ENCODE results near the gene CWC15. TPM values are rescaled to one million over a fixed set of nuclear protein-coding genes. Genes with fewer than 3 reads are reported as not detected.

CWC15 gene
- polyA plus RNA-seq, 1 of the 3 experiments (the other 2 are of a cell fraction) = 27.0 TPM

DNA sequence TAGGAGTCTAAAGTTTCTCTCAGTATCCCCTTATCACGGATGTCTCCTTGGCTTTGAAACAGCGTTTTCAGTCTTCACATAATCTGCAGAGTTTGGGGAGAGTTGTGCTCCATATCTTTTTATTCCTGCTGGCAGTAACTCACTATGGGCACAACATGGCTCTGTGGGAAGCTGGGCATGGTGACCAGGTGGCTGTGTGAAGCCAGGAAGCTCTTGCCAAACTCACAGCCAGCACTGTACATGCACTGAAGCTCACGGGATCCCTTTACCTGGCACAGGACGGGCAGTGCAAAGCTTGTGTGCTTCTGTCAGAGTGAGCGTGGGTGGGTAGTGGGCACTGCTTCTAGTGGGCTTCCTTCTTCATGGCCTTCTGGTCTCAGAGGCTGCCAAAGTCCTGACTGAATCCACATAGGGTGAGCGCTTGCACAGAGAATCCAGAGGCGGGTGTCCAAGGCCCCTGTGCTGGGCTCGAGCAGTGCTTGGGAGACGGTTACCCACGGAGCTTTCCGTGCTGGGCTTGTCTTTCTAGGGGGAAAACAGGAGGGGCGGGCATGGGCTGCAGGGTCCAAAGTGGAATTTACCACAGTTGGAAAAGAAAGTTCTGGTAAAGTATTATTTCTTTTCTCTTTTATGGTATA, 40.9 kb upstream of the CWC15 start:
- Histone ChIP-seq H3K27ac (ENCODE audit: low read depth in 2 of 2, low read length in 1 of 2) (no peak overlapping the region), H3K9ac (no peak overlapping the region), H3K9me2 (no peaks in the 10 kb centered on the region), H4K20me1 (ENCODE audit: insufficient read depth) (no peaks in the 10 kb centered on the region), H3K4me3 (ENCODE audit: low read depth in 2 of 2, low read length in 1 of 2) (no peak overlapping the region), H2AFZ (ENCODE audit: low read depth) (no peak overlapping the region), H3K4me2 (no peak overlapping the region), H3K27me3 (ENCODE audit: insufficient read depth) (no peaks in the 10 kb centered on the region; the same call in 1 of the 2 replicates), H3K4me1 (ENCODE audit: control insufficient read depth in 1 of 2, insufficient read depth in 2 of 2, low read depth in 1 of 2, low read length in 1 of 2) (no peaks in the 10 kb centered on the region), H3K79me2 (ENCODE audit: insufficient read depth) (no peaks in the 10 kb centered on the region), H3K36me3 (replicated peaks in 1 of 2; ENCODE audit: control insufficient read depth in 1 of 2, insufficient read depth in 2 of 2, low read length in 1 of 2) (no peaks in the 10 kb centered on the region), H3K9me3 (no peaks in the 10 kb centered on the region), H3F3A (replicated peaks; ENCODE audit: insufficient read depth) (no peaks in the 10 kb centered on the region)
- ChIA-PET POLR2A (no interaction called here), CTCF (no interaction called here)
- TF ChIP-seq TEAD4 (IDR thresholded peaks at IDR 0.05; ENCODE audit: borderline replicate concordance, insufficient read depth) (no peak), MXI1 (IDR thresholded peaks at IDR 0.05; ENCODE audit: low read depth, low read length) (no peak), NRF1 (IDR thresholded peaks at IDR 0.05; ENCODE audit: low read depth, low read length) (no peak), FOXJ3 (CRISPR knock-in tag; IDR thresholded peaks at IDR 0.05) (no peak), NFIC (IDR thresholded peaks at IDR 0.05; ENCODE audit: borderline replicate concordance) (no peak), EP300 (IDR thresholded peaks at IDR 0.05; ENCODE audit: borderline replicate concordance in 1 of 2, low read depth in 1 of 2, low read length in 1 of 2) (no peak), ELF1 (IDR thresholded peaks at IDR 0.05) (no peak), RFX5 (IDR thresholded peaks at IDR 0.05; ENCODE audit: low read length) (no peak)
- TF ChIP-seq, protein P1, sequence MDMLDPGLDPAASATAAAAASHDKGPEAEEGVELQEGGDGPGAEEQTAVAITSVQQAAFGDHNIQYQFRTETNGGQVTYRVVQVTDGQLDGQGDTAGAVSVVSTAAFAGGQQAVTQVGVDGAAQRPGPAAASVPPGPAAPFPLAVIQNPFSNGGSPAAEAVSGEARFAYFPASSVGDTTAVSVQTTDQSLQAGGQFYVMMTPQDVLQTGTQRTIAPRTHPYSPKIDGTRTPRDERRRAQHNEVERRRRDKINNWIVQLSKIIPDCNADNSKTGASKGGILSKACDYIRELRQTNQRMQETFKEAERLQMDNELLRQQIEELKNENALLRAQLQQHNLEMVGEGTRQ (IDR thresholded peaks at IDR 0.05; ENCODE audit: borderline replicate concordance, low read depth, low read length) = no peak
- TF ChIP-seq, protein P2, sequence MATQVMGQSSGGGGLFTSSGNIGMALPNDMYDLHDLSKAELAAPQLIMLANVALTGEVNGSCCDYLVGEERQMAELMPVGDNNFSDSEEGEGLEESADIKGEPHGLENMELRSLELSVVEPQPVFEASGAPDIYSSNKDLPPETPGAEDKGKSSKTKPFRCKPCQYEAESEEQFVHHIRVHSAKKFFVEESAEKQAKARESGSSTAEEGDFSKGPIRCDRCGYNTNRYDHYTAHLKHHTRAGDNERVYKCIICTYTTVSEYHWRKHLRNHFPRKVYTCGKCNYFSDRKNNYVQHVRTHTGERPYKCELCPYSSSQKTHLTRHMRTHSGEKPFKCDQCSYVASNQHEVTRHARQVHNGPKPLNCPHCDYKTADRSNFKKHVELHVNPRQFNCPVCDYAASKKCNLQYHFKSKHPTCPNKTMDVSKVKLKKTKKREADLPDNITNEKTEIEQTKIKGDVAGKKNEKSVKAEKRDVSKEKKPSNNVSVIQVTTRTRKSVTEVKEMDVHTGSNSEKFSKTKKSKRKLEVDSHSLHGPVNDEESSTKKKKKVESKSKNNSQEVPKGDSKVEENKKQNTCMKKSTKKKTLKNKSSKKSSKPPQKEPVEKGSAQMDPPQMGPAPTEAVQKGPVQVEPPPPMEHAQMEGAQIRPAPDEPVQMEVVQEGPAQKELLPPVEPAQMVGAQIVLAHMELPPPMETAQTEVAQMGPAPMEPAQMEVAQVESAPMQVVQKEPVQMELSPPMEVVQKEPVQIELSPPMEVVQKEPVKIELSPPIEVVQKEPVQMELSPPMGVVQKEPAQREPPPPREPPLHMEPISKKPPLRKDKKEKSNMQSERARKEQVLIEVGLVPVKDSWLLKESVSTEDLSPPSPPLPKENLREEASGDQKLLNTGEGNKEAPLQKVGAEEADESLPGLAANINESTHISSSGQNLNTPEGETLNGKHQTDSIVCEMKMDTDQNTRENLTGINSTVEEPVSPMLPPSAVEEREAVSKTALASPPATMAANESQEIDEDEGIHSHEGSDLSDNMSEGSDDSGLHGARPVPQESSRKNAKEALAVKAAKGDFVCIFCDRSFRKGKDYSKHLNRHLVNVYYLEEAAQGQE (IDR thresholded peaks at IDR 0.05; ENCODE audit: low read depth, low read length) = no peak
- TF ChIP-seq, protein P3, sequence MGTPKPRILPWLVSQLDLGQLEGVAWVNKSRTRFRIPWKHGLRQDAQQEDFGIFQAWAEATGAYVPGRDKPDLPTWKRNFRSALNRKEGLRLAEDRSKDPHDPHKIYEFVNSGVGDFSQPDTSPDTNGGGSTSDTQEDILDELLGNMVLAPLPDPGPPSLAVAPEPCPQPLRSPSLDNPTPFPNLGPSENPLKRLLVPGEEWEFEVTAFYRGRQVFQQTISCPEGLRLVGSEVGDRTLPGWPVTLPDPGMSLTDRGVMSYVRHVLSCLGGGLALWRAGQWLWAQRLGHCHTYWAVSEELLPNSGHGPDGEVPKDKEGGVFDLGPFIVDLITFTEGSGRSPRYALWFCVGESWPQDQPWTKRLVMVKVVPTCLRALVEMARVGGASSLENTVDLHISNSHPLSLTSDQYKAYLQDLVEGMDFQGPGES (IDR thresholded peaks at IDR 0.05; ENCODE audit: low read depth, low read length) = no peak
- TF ChIP-seq, protein P4, sequence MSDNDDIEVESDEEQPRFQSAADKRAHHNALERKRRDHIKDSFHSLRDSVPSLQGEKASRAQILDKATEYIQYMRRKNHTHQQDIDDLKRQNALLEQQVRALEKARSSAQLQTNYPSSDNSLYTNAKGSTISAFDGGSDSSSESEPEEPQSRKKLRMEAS (IDR thresholded peaks at IDR 0.05; ENCODE audit: low read depth) = no peak
- DNase-seq = no peak
- WGBS (ENCODE audit: low lambda C conversion rate) = 59% methylated on average over 8 of the region's 12 CpGs
